GM04503 (cell line): Measurements from ENCODE around the gene ARRDC3.
"Not testable (repeated sequence)": the region's sequence is repeated elsewhere in the genome, so short reads cannot be mapped to it uniquely, and the experiment has no call there.

ENCODE experiments used
- DNase-seq: peaks from one replicate; pipeline ENCODE4 v3.0.0-alpha.2; 2012; ENCODE audit warnings: low read depth

ARRDC3 gene

GRCh38 chr5:91359962-91360609 lies 23.0 kb downstream of the ARRDC3 start:
- DNase-seq = no peak

DNA sequence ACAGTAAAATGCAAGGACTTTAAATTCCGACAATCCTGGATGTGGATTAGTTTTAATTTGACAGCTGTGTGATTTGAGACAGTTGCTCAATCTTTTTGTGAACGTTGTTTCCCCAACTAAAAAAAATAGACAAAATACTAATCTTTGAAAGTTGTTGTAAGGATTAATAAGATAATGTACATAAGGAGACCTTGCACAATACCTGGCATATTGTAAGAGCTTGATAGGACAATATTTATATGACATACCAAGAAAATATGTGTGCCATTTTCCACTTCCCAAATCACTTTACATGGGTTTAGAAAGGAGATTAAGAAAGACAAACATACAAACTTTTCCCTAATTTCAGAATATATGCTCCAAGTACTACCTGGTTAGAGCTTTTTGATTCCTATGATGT lies 25.3 kb downstream of the ARRDC3 start:
- no peak for DNase-seq

DNA sequence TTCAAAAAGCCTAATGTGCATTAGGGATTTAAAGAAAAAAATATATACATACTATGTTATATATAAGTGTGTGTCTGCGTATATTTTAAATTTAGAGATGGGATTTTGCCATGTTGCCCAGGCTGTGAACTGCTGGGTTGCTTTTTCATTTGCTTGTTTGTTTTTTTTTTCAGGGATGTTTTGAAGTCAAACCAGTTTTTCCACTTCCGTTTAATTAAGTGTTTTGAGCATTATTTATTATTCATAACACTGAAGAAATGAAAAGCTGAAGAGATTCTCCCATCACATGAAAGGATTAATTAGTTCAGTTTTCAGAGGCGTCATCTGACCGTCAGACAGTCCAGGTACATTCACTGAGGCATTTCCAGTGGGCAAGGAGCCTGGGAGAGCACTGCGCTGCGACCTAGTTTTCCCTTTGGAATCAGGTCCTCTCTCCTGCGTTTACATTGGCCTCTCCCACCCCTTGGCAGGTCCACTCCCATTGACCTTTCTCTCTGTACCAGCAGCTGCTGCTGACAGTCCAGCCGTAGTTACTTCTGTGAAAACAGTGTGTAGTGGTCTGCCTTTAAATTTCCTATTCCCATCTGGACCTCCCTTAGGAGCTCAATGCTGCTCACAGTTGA lies 26.0 kb downstream of the ARRDC3 start:
- no peak for DNase-seq

DNA sequence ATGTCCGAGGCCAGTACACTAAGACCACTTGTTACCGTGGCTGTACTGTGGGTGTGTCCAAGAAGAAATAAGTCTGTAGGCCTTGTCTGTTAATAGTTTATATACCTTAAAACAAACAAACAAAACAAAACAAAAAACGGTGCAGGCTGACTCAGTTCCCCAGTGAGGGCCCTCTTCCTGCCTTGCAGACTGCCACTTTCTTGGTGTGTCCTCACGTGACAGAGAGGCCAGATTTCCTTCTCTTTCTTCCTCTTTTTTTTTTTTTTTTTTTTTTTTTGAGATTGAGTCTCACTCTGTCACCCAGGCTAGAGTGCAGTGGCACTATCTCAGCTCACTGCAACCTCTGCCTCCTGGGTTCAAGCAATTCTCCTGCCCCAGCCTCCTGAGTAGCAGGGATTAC lies 28.2 kb downstream of the ARRDC3 start:
- DNase-seq = not testable (repeated sequence)

DNA sequence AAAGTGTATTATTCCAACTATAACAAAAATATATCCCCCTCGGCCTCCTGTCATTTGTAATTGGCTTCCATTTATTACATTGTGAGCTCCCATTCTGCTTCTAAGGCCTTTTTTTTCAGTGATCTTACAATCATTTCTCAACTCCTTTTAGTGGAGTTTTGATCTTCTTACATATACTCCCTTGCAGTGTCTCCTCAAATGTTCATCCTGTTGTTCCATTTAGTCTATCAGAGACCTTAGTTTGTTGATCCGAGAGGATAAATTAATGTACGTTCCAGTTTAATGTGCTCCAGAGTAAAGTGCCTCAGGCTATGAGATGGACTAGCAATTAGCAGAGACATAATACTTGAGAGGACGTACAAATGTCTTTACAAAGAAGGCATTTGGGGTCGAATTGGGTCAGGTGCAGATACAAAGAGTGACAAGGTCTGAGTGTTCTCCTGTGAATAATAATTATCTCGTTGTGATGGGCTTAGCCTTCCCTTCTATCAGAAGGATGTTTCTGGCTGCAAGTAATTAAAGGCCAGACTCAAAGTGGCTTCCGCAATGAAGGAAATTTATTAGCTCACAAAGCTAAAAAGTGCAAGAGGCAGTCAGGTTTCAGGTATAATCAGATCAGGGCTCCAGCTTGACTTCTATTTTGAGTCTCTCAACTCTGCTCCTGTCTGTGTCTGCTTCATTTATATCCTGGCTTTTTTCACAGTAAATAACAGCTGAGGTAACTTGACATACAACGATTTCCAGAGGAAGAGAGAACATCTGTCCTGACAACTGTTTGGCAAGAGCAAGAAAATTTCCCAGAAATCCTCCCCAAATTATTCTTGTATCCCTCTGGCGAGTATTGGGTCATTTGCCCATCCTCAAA lies 30.1 kb downstream of the ARRDC3 start:
- no peak for DNase-seq

DNA sequence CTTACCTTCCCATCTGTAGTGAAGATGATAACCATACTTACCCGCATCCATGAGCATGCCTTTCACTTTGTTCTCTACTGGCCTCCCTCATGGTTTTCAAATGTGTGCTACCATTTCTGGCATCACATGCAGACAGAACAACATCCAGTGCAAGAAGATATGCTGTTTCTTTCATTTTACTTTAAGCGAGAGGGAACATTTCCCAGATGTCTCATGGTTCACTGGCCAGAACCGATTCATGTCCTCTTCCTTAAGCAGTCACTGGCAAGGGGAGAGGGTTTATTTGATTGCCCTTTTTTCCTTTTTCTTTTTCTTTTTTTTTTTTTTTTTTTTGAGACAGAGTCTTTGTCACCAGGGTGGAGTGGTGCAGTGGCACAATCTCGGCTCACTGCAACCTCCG lies 37.7 kb downstream of the ARRDC3 start:
- no peak for DNase-seq

- not testable (repeated sequence) for DNase-seq
Observed at GRCh38 chr5:91344661-91345200, 38.4 kb downstream of the ARRDC3 start.

GRCh38 chr5:91343916-91344315 lies 39.2 kb downstream of the ARRDC3 start:
- no peak for DNase-seq

GRCh38 chr5:91342931-91343330 lies 40.2 kb downstream of the ARRDC3 start:
- not testable (repeated sequence) for DNase-seq

DNA sequence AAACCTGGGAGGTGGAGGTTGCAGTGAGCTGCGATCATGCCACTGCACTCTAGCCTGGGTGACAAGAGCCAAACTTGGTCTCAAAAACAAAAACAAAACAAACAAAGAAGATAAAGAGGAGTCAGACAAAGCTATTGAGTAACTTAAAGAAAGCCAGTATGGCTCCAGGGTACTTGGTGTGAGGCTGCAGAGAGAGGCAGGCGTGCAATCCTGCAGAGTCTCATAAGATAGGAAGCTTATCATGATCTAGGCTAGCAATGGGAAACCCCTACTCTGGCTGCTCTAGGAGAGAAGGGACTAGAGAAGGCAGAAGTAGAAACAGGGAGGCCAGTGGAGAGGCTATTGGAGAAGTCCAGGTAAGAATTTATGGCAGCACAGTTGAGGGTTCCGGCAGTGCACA lies 42.0 kb downstream of the ARRDC3 start:
- DNase-seq = no peak

DNA sequence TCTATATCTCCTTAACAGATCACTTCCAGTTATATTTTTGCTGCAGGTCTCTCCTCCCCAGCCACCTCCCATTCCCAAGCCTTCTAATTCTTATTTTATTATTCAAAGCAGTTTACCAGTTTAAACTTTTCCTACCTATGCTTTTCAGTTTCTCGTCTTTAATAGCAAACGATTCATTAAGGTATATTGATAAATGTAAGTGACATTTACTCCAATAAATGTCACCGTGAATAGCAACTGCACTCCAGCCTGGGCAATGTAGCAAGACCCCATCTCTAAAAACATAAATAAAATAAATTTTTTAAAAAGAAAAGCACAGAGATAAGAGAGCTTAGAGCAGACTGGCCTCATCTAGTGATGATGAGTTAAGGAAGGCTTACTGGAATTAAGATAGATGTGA lies 42.6 kb downstream of the ARRDC3 start:
- no peak for DNase-seq

- peak; percentile 45 for DNase-seq
Observed at GRCh38 chr5:91339063-91339705, 43.9 kb downstream of the ARRDC3 start.

DNA sequence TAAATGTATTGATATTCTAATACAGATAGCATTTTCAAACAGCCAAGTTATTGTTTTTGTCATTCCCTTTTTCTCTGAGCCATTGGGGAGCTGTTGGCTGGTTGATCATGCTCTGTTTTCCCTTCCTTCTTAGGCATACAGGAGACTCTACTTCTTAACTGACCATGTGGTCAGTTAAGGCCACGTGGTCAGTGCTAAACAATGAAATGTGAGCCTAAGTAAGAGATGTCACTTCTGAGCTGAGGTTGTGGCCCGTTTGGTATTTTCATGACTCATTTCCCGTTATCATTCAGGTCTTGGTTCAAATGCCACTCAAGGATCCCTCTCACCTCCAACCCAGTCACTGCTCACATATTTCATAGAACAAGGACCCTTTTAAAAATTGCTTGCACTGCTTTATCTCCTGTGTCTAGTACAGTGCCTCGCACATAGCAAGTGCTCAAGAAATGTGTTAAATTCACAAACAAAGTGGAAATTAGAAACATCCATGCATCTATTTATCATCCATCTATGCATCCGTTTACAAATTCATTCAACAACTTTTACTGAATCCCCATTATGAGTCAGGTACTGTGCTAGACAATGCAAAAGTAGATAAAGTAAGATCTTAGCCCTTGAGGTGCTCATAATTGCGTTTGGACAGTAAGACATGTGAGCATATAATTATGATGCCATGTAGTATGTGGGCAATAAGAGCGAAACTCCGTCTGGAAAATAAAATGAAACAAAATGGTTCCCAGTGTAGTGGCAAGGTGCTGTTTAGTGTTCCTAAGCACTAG lies 50.7 kb downstream of the ARRDC3 start:
- DNase-seq = no peak

- no peak for DNase-seq
Observed at GRCh38 chr5:91331705-91332104, 51.4 kb downstream of the ARRDC3 start.

GRCh38 chr5:91329283-91329682 lies 53.8 kb downstream of the ARRDC3 start:
- DNase-seq = no peak

DNA sequence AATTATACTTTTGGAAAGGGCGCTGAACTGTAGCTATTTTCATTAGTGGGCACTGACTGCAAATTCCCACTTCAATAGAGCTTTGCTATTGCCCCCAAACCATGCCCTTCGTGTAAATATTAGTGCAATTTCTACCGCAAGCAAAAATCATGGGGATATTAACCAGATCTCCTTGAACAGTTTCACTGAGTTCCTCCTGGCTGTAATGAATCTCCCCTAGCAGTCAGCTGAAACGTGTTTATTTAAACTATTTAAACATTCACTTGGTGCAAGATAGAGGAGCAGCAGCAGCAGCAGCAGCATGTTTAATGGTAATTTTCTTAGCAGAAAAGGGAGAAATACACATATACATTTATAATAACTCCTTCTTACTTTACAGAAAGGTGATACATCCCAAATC lies 54.4 kb downstream of the ARRDC3 start:
- DNase-seq = no peak

DNA sequence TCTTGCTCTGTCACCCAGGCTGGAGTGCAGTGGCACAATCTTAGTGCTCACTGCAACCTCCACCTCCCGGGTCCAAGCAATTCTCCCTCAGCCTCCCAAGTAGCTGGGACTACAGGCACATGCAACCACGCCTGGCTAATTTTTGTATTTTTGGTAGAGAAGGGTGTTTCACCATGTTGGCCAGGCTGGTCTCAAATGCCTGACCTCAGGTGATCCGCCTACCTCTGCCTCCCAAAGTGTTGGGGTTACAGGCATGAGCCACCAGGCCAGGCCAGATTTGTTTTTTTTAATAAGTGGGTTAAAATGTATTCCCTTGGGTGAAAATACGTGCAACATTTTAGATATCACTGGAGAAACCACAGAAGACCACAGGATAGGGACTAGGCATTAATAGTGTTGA lies 60.1 kb downstream of the ARRDC3 start:
- DNase-seq = not testable (repeated sequence)

DNA sequence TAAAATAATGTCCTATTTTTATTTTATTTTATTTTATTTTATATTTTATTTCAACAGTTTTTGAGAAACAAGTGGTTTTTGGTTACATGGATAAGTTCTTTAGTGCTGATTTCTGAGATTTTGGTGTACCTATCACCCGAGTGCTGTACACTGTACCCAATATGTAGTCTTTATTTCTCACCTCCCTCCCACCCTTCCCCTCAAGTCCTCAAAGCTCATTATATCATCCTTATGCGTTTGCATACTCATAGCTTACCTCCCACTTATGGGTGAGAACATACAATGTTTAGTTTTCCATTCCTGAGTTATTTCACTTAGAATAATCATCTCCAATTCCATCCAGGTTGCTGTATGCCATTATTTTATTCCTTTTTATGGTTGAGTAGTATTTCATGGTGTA lies 63.5 kb downstream of the ARRDC3 start:
- no peak for DNase-seq

- DNase-seq = no peak
Observed at GRCh38 chr5:91318724-91319123, 64.4 kb downstream of the ARRDC3 start.
